Measurements from ENCODE around the gene E2F7. TPM values are rescaled to one million over a fixed set of nuclear protein-coding genes. Genes with fewer than 3 reads are reported as not detected.

The E2F7 gene
- total RNA-seq, 1 experiment from 2014 or later: 13.1 TPM

GRCh38 chr12:76976777-76977382, 88.5 kb downstream of the E2F7 start:
- Histone ChIP-seq H3K27me3 (ENCODE audit: control insufficient read depth, insufficient read depth, low read length) (peaks cover 2% of the 10 kb centered on the region; the same call in 1 of the 2 replicates), H3K36me3 (ENCODE audit: control insufficient read depth, insufficient read depth, low read length) (no peaks in the 10 kb centered on the region), H3K4me1 (ENCODE audit: control insufficient read depth, insufficient read depth, low read length) (no peaks in the 10 kb centered on the region), H3K4me3 (ENCODE audit: low read depth in 2 of 2, low read length in 2 of 2) (no peak overlapping the region), H3K27ac (ENCODE audit: low read length) (no peak overlapping the region), H3K9me3 (ENCODE audit: control insufficient read depth, insufficient read depth, low read depth, low read length) (peaks cover 2% of the 10 kb centered on the region; the same call in 1 of the 2 replicates)
- CTCF ChIA-PET: no interaction called here
- in situ Hi-C loops (cut with HindIII; ENCODE audit: low pct_unique_long_range_greater_than_20kb, low sequenced_read_pairs): no loop called here
- intact Hi-C loops (cut with micrococcal nuclease; ENCODE audit: unreplicated experiment): no loop called here
- TF ChIP-seq POLR2AphosphoS5 (IDR thresholded peaks at IDR 0.05; ENCODE audit: low read depth, low read length) (no peak), CTCF (IDR thresholded peaks at IDR 0.05) (no peak), REST (IDR thresholded peaks at IDR 0.05; ENCODE audit: insufficient read depth in 1 of 2, low read depth in 2 of 2, low read length in 1 of 2) (no peak), SIN3A (IDR thresholded peaks at IDR 0.05; ENCODE audit: borderline replicate concordance, insufficient read depth, low read depth, low read length) (no peak), TCF7L2 (IDR thresholded peaks at IDR 0.05; ENCODE audit: low read depth, low read length) (no peak)
- BruUV-seq (replicated peaks): no TSS peak
- no peak for DNase-seq (ENCODE audit: low read depth, low spot score)
- POLR2A ChIA-PET: no interaction called here
- ATAC-seq: no peak

Other genes starting within 250 kb of the E2F7 start
- gene CSRP2, start 186.6 kb downstream of the E2F7 start, total RNA-seq (2021; ENCODE audit: unreplicated experiment): 7.8 TPM

All from Panc1 (cell line).